ENCODE data around the gene MAN1A1. TPM values are rescaled to one million over a fixed set of nuclear protein-coding genes. Genes with fewer than 3 reads are reported as not detected.

The MAN1A1 gene
- total RNA-seq, 1 donor: 104 TPM

- H3K4me3 ChIP-seq (ENCODE audit: low read depth, low read length): no peak overlapping the region
- DNase-seq (ENCODE audit: low read depth): peak; percentile 64
- no peak for TF ChIP-seq CTCF (IDR thresholded peaks at IDR 0.05; ENCODE audit: insufficient read depth, low read depth, low read length)
These were observed 72.5 kb downstream of the MAN1A1 start for GRCh38 chr6:119277052-119277451.

- DNase-seq (ENCODE audit: low read depth): peak; percentile 31
- TF ChIP-seq CTCF (IDR thresholded peaks at IDR 0.05; ENCODE audit: insufficient read depth, low read depth, low read length): no peak
- H3K4me3 ChIP-seq (ENCODE audit: low read depth, low read length): no peak overlapping the region
These were observed 73.3 kb downstream of the MAN1A1 start for GRCh38 chr6:119276211-119276610.

- no peak for DNase-seq (ENCODE audit: low read depth)
- TF ChIP-seq CTCF (IDR thresholded peaks at IDR 0.05; ENCODE audit: insufficient read depth, low read depth, low read length): no peak
- no peak overlapping the region for H3K4me3 ChIP-seq (ENCODE audit: low read depth, low read length)
These were observed 75.4 kb downstream of the MAN1A1 start for GRCh38 chr6:119274197-119274595.

- peak; percentile 93 for DNase-seq (ENCODE audit: low read depth)
- no peak for TF ChIP-seq CTCF (IDR thresholded peaks at IDR 0.05; ENCODE audit: insufficient read depth, low read depth, low read length)
- H3K4me3 ChIP-seq (ENCODE audit: low read depth, low read length): no peak overlapping the region
These were observed 76.0 kb downstream of the MAN1A1 start for GRCh38 chr6:119273272-119274196.

GRCh38 chr6:119270545-119270944 is 79.0 kb downstream of the MAN1A1 start:
- TF ChIP-seq CTCF (IDR thresholded peaks at IDR 0.05; ENCODE audit: insufficient read depth, low read depth, low read length): no peak
- DNase-seq (ENCODE audit: low read depth): no peak
- no peak overlapping the region for H3K4me3 ChIP-seq (ENCODE audit: low read depth, low read length)

- no peak overlapping the region for H3K4me3 ChIP-seq (ENCODE audit: low read depth, low read length)
- no peak for TF ChIP-seq CTCF (IDR thresholded peaks at IDR 0.05; ENCODE audit: insufficient read depth, low read depth, low read length)
- no peak for DNase-seq (ENCODE audit: low read depth)
These were observed 80.1 kb downstream of the MAN1A1 start for GRCh38 chr6:119269266-119270103.
